HAP-1 (cell line): ENCODE results near the gene SNX7.

ENCODE experiments used
- DNase-seq, 2 experiments: peaks; one replicate each; pipeline ENCODE4 v3.0.0-alpha.2; 2016 to 2020; ENCODE audit warnings: low spot score in 2 of 2
- H3K27me3 ChIP-seq: fragments of 250-450 bp; sonication (Bioruptor Pico); 2 replicates; pipeline ENCODE4 v1.5.1; 2020; ENCODE audit warnings: low read depth, mild to moderate bottlenecking, moderate library complexity
- H3K36me3 ChIP-seq: fragments of 250-450 bp; sonication (Bioruptor Pico); replicated peaks from 2 replicates; pipeline ENCODE4 v1.5.1; 2020; ENCODE audit warnings: mild to moderate bottlenecking
- H3K4me1 ChIP-seq: fragments of 250-450 bp; sonication (Bioruptor Pico); 2 replicates; pipeline ENCODE4 v1.5.1; 2020; ENCODE audit warnings: mild to moderate bottlenecking
- H3K4me3 ChIP-seq: fragments of 250-450 bp; sonication (Bioruptor Pico); 2 replicates; pipeline ENCODE4 v1.5.1; 2020; ENCODE audit warnings: mild to moderate bottlenecking, moderate library complexity
- H3K9me3 ChIP-seq: fragments of 250-450 bp; sonication (Bioruptor Pico); 2 replicates; pipeline ENCODE4 v1.5.1; 2020; ENCODE audit warnings: mild to moderate bottlenecking, moderate library complexity
- in situ Hi-C: fragments of 300-500 bp; cut with MboI; formaldehyde crosslinking; loops from 3 replicates; pipeline ENCODE4 v1.14.3; 2020; ENCODE audit warnings: low sequenced_read_pairs, inconsistent platforms, mixed read lengths

SNX7 gene

GRCh38 chr1:98706173-98706843, 44.8 kb downstream of the SNX7 start:
- H3K9me3 ChIP-seq = no peaks in the 10 kb centered on the region
- in situ Hi-C loops = no loop called here
- H3K4me1 ChIP-seq = peaks cover 17% of the 10 kb centered on the region
- no peak for DNase-seq
- no peak overlapping the region for H3K4me3 ChIP-seq
- no peaks in the 10 kb centered on the region for H3K36me3 ChIP-seq
- no peaks in the 10 kb centered on the region for H3K27me3 ChIP-seq

GRCh38 chr1:98707556-98707955, 46.0 kb downstream of the SNX7 start:
- Histone ChIP-seq H3K27me3 (no peaks in the 10 kb centered on the region), H3K4me1 (peaks cover 17% of the 10 kb centered on the region), H3K9me3 (no peaks in the 10 kb centered on the region), H3K4me3 (no peak overlapping the region), H3K36me3 (no peaks in the 10 kb centered on the region)
- in situ Hi-C loops = no loop called here
- no peak for DNase-seq

GRCh38 chr1:98709906-98710305, 48.4 kb downstream of the SNX7 start:
- Histone ChIP-seq H3K9me3 (no peaks in the 10 kb centered on the region), H3K36me3 (0 out of 2 replicates have a peak, but pooled peaks cover 2% of the 10 kb centered on the region), H3K4me1 (peaks cover 6% of the 10 kb centered on the region; the same call in 1 of the 2 replicates), H3K27me3 (no peaks in the 10 kb centered on the region), H3K4me3 (no peak overlapping the region)
- DNase-seq = no peak
- in situ Hi-C loops = no loop called here

- peaks cover 30% of the 10 kb centered on the region for H3K4me1 ChIP-seq
- in situ Hi-C loops = no loop called here
- no peak for DNase-seq
- no peaks in the 10 kb centered on the region for H3K27me3 ChIP-seq
- no peaks in the 10 kb centered on the region for H3K9me3 ChIP-seq
- no peaks in the 10 kb centered on the region for H3K36me3 ChIP-seq
- no peak overlapping the region for H3K4me3 ChIP-seq
These were observed 62.1 kb downstream of the SNX7 start for GRCh38 chr1:98723574-98723973.

GRCh38 chr1:98732985-98733781, 71.7 kb downstream of the SNX7 start:
- Histone ChIP-seq H3K4me3 (no peak overlapping the region), H3K4me1 (peaks cover 13% of the 10 kb centered on the region), H3K36me3 (no peaks in the 10 kb centered on the region), H3K9me3 (peaks cover 3% of the 10 kb centered on the region; the same call in 1 of the 2 replicates), H3K27me3 (no peaks in the 10 kb centered on the region)
- DNase-seq = no peak
- in situ Hi-C loops = no loop called here

- H3K36me3 ChIP-seq = no peaks in the 10 kb centered on the region
- H3K4me1 ChIP-seq = peaks cover 13% of the 10 kb centered on the region
- in situ Hi-C loops = no loop called here
- no peaks in the 10 kb centered on the region for H3K27me3 ChIP-seq
- H3K4me3 ChIP-seq = no peak overlapping the region
- no peak for DNase-seq
- H3K9me3 ChIP-seq = peaks cover 3% of the 10 kb centered on the region; the same call in 1 of the 2 replicates
These were observed 72.2 kb downstream of the SNX7 start for GRCh38 chr1:98733782-98734112.

GRCh38 chr1:98735756-98736155, 74.2 kb downstream of the SNX7 start:
- in situ Hi-C loops = no loop called here
- H3K4me3 ChIP-seq = no peak overlapping the region
- H3K27me3 ChIP-seq = no peaks in the 10 kb centered on the region
- H3K9me3 ChIP-seq = no peaks in the 10 kb centered on the region
- H3K4me1 ChIP-seq = peaks cover 13% of the 10 kb centered on the region
- H3K36me3 ChIP-seq = no peaks in the 10 kb centered on the region
- DNase-seq = no peak

- H3K27me3 ChIP-seq = no peaks in the 10 kb centered on the region
- in situ Hi-C loops = no loop called here
- no peak overlapping the region for H3K4me3 ChIP-seq
- H3K36me3 ChIP-seq = no peaks in the 10 kb centered on the region
- no peaks in the 10 kb centered on the region for H3K9me3 ChIP-seq
- DNase-seq = no peak
- peaks cover 13% of the 10 kb centered on the region for H3K4me1 ChIP-seq
These were observed 76.3 kb downstream of the SNX7 start for GRCh38 chr1:98737835-98738234.

GRCh38 chr1:98739762-98740161, 78.2 kb downstream of the SNX7 start:
- in situ Hi-C loops = no loop called here
- no peaks in the 10 kb centered on the region for H3K9me3 ChIP-seq
- DNase-seq = no peak

GRCh38 chr1:98741164-98741563, 79.6 kb downstream of the SNX7 start:
- no peak overlapping the region for H3K4me3 ChIP-seq
- no peaks in the 10 kb centered on the region for H3K27me3 ChIP-seq
- no peaks in the 10 kb centered on the region for H3K36me3 ChIP-seq
- DNase-seq = no peak
- no peaks in the 10 kb centered on the region for H3K4me1 ChIP-seq
- in situ Hi-C loops = no loop called here
- no peaks in the 10 kb centered on the region for H3K9me3 ChIP-seq

More at GRCh38 chr1:98739762-98740161, 78.2 kb downstream of the SNX7 start:
- peaks cover 5% of the 10 kb centered on the region; the same call in 1 of the 2 replicates for H3K4me1 ChIP-seq
- no peaks in the 10 kb centered on the region for H3K27me3 ChIP-seq
- no peak overlapping the region for H3K4me3 ChIP-seq
- H3K36me3 ChIP-seq = no peaks in the 10 kb centered on the region

- in situ Hi-C loops = no loop called here
- H3K4me3 ChIP-seq = no peak overlapping the region
- peak in 1 of 2 experiments; percentile 11 for DNase-seq
- H3K36me3 ChIP-seq = no peaks in the 10 kb centered on the region
- H3K4me1 ChIP-seq = no peaks in the 10 kb centered on the region
- H3K9me3 ChIP-seq = no peaks in the 10 kb centered on the region
- H3K27me3 ChIP-seq = no peaks in the 10 kb centered on the region
These were observed 87.7 kb downstream of the SNX7 start for GRCh38 chr1:98749152-98749756.

GRCh38 chr1:98754176-98754575, 92.7 kb downstream of the SNX7 start:
- Histone ChIP-seq H3K4me1 (no peaks in the 10 kb centered on the region), H3K36me3 (no peaks in the 10 kb centered on the region), H3K4me3 (no peak overlapping the region), H3K9me3 (no peaks in the 10 kb centered on the region), H3K27me3 (no peaks in the 10 kb centered on the region)
- DNase-seq = no peak
- in situ Hi-C loops = no loop called here

GRCh38 chr1:98761219-98761865, 99.8 kb downstream of the SNX7 start:
- Histone ChIP-seq H3K4me3 (no peak overlapping the region), H3K27me3 (no peaks in the 10 kb centered on the region), H3K4me1 (no peaks in the 10 kb centered on the region), H3K36me3 (no peaks in the 10 kb centered on the region), H3K9me3 (no peaks in the 10 kb centered on the region)
- DNase-seq = peak; percentile 5 to 25
- in situ Hi-C loops = no loop called here
